Thoracic aorta (tissue), 2 donors: ENCODE data around the gene ARL10. TPM values are rescaled to one million over a fixed set of nuclear protein-coding genes. Genes with fewer than 3 reads are reported as not detected.

ENCODE experiments used
- ATAC-seq: fragments of 150-250 bp; one replicate; pipeline ENCODE4 v1.8.0; 2017; ENCODE audit warnings: low read depth; ENCODE audit not compliant: insufficient number of reproducible peaks, low FRiP score
- DNase-seq: peaks from one replicate; pipeline ENCODE4 v3.0.0-alpha.2; 2020; ENCODE audit warnings: low spot score
- H3K27ac ChIP-seq, 2 donors: fragments of 200-600 bp; sonication (generic); 1 replicate in 1 of 2; 2 replicates in 1 of 2; pipeline ENCODE4 v1.5.1; 2016; ENCODE audit warnings: mild to moderate bottlenecking in 2 of 2, moderate library complexity in 2 of 2
- H3K27me3 ChIP-seq: fragments of 200-600 bp; sonication (generic); replicated peaks from 2 replicates; pipeline ENCODE4 v1.6.0; 2016; ENCODE audit warnings: mild to moderate bottlenecking; ENCODE audit not compliant: insufficient read depth
- H3K36me3 ChIP-seq: fragments of 200-600 bp; sonication (generic); one replicate; pipeline ENCODE4 v1.5.1; 2016
- H3K4me1 ChIP-seq, 2 donors: fragments of 200-600 bp; sonication (generic); 1 replicate in 1 of 2; 2 replicates in 1 of 2; pipeline versions ENCODE4 v1.5.1 to v1.6.0; 2016; ENCODE audit warnings: low read depth in 2 of 2, mild to moderate bottlenecking in 1 of 2; ENCODE audit not compliant: control insufficient read depth in 1 of 2
- H3K4me3 ChIP-seq: fragments of 200-600 bp; sonication (generic); 2 replicates; pipeline ENCODE4 v1.5.1; 2016; ENCODE audit warnings: mild to moderate bottlenecking
- H3K9me3 ChIP-seq: fragments of 200-600 bp; sonication (generic); 2 replicates; pipeline ENCODE4 v1.5.1; 2016
- CTCF ChIP-seq: fragments of 200-600 bp; sonication (generic); IDR thresholded peaks from one replicate; pipeline ENCODE4 v1.5.1; 2019; ENCODE audit warnings: antibody characterized with exemption
- total RNA-seq, 2 donors: library from RNA; depleted of rRNA; stranded (reverse); fragments of >200 nt; gene quantifications; one replicate each; pipeline versions ENCODE4 v1.1.0 to v1.2.3, GENCODE V29; 2016

The ARL10 gene
- total RNA-seq, 2 donors from 2014 or later: 10.4 to 14.8 TPM

DNA sequence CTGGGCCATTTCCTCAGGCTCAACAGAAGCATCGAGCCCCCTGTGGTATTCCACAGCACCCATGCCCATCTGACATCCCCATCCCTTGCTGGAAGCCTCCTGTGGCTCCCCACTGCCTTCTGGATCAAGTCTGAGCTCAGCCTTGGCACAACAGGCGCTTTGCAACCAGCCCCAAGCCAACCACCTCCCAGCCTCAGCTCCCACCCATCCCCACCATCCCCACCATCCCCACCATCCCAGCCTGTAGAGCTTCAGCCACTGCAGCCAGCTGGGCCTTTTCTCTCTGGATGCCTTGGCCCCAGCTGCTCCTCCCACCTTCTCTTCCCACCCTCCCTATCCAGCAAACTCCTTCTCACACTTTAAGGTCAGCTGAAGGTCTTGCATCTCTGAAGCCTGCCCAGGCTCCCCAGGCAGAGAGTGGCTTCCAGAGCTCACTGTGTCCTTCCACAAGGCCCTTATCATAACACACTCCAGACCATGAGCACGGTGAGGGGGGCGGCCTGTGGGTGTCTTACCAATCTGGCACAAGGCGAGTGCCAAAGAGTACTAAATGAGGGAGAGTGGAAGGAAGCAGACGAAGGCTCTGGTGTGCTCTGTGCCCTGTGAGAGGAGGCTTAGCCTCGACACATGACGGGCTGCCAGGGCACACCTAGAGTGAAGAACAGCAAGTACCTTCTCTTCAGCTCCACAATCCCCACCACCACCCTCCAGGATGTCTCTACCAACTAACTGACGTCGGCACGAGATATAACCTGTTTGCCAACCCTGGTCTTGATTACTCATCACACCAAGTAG lies 29.8 kb downstream of the ARL10 start:
- peaks cover 0 to 2% of the 10 kb centered on the region in 2 donors for H3K4me1 ChIP-seq
- H3K9me3 ChIP-seq: no peaks in the 10 kb centered on the region
- H3K27me3 ChIP-seq: no peaks in the 10 kb centered on the region
- ATAC-seq (no peak), DNase-seq (no peak)
- TF ChIP-seq CTCF: no peak
- peaks cover 26% of the 10 kb centered on the region for H3K36me3 ChIP-seq
- no peak overlapping the region for H3K4me3 ChIP-seq
- H3K27ac ChIP-seq: no peak overlapping the region

- no peak for TF ChIP-seq CTCF
- no peak for ATAC-seq
These were observed 31.0 kb downstream of the ARL10 start for GRCh38 chr5:176396330-176396729.

GRCh38 chr5:176397736-176398420 lies 32.6 kb downstream of the ARL10 start:
- DNase-seq (no peak), ATAC-seq (no peak)
- H3K9me3 ChIP-seq: no peaks in the 10 kb centered on the region
- H3K27me3 ChIP-seq: no peaks in the 10 kb centered on the region
- no peak overlapping the region for H3K27ac ChIP-seq
- peaks cover 9% of the 10 kb centered on the region for H3K36me3 ChIP-seq
- no peak overlapping the region for H3K4me3 ChIP-seq
- TF ChIP-seq CTCF: no peak
- H3K4me1 ChIP-seq: no peaks in the 10 kb centered on the region

More at GRCh38 chr5:176396330-176396729, 31.0 kb downstream of the ARL10 start:
- no peak overlapping the region for H3K4me3 ChIP-seq
- peaks cover 25% of the 10 kb centered on the region for H3K36me3 ChIP-seq
- H3K9me3 ChIP-seq: no peaks in the 10 kb centered on the region
- no peak for DNase-seq
- H3K27ac ChIP-seq: no peak overlapping the region
- H3K27me3 ChIP-seq: no peaks in the 10 kb centered on the region
- H3K4me1 ChIP-seq: no peaks in the 10 kb centered on the region

GRCh38 chr5:176400382-176401156 lies 35.3 kb downstream of the ARL10 start:
- DNase-seq (no peak), ATAC-seq (no peak)
- Histone ChIP-seq H3K27me3 (no peaks in the 10 kb centered on the region), H3K4me1 (no peaks in the 10 kb centered on the region), H3K27ac (no peak overlapping the region), H3K9me3 (no peaks in the 10 kb centered on the region), H3K4me3 (no peak overlapping the region), H3K36me3 (peaks cover 4% of the 10 kb centered on the region)
- TF ChIP-seq CTCF: no peak
